ENCODE results near the gene PRSS53.
A peak's percentile ranks its signal among the peaks of the same experiment; 100 is the strongest.

The PRSS53 gene

DNA sequence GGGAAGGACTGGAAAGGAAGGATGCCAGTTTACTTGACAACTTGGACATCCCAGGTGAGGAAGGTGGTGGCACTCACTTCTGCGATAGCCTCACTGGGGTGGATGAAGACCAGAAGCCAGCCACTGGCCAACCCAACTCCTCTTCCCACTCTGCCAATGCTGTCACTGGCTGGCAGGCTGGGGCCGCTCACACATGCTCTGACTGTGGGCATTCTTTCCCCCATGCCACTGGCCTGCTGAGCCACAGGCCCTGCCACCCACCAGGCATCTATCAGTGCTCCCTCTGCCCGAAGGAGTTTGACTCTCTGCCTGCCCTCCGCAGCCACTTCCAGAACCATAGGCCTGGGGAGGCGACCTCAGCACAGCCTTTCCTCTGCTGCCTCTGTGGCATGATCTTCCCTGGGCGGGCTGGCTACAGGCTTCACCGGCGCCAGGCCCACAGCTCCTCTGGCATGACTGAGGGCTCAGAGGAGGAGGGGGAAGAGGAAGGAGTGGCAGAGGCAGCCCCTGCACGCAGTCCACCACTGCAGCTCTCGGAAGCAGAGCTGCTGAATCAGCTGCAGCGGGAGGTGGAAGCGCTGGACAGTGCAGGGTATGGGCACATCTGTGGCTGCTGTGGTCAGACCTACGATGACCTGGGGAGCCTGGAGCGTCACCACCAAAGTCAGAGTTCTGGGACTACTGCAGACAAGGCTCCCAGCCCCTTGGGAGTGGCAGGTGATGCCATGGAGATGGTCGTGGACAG, 10.0 kb downstream of the PRSS53 start:
- Histone ChIP-seq H3K27ac (no peak overlapping the region), H3K27me3 (replicated peaks) (no peaks in the 10 kb centered on the region), H3K4me3 (ENCODE audit: low read depth, low read length) (no peak overlapping the region), H3K36me3 (replicated peaks) (peaks cover 28% of the 10 kb centered on the region)
- in situ Hi-C loops (cut with HindIII; ENCODE audit: low pct_ligation_motif_present, low sequenced_read_pairs): no loop called here
- TF ChIP-seq, protein P1, sequence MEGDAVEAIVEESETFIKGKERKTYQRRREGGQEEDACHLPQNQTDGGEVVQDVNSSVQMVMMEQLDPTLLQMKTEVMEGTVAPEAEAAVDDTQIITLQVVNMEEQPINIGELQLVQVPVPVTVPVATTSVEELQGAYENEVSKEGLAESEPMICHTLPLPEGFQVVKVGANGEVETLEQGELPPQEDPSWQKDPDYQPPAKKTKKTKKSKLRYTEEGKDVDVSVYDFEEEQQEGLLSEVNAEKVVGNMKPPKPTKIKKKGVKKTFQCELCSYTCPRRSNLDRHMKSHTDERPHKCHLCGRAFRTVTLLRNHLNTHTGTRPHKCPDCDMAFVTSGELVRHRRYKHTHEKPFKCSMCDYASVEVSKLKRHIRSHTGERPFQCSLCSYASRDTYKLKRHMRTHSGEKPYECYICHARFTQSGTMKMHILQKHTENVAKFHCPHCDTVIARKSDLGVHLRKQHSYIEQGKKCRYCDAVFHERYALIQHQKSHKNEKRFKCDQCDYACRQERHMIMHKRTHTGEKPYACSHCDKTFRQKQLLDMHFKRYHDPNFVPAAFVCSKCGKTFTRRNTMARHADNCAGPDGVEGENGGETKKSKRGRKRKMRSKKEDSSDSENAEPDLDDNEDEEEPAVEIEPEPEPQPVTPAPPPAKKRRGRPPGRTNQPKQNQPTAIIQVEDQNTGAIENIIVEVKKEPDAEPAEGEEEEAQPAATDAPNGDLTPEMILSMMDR (IDR thresholded peaks at IDR 0.05; ENCODE audit: low read depth, low read length, missing control alignments): no peak
- no peak for DNase-seq

DNA sequence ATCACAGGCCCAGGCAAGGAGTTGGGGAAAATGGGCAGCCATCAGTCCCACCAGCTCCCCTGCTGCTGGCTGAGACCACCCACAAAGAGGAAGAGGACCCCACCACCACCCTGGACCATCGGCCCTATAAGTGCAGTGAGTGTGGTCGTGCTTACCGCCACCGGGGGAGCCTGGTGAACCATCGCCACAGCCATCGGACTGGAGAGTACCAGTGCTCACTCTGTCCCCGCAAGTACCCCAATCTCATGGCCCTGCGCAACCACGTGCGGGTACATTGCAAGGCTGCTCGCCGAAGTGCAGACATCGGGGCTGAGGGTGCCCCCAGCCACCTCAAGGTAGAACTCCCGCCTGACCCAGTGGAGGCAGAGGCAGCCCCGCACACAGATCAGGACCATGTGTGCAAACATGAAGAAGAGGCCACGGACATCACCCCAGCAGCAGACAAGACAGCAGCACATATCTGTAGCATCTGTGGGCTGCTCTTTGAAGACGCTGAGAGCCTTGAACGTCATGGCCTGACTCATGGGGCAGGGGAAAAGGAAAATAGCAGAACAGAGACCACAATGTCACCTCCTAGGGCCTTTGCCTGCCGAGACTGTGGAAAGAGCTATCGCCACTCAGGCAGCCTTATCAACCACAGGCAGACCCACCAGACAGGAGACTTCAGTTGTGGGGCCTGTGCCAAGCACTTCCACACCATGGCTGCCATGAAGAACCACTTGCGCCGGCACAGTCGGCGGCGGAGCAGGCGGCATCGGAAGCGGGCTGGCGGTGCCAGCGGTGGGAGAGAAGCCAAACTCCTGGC, 10.9 kb downstream of the PRSS53 start:
- in situ Hi-C loops (cut with HindIII; ENCODE audit: low pct_ligation_motif_present, low sequenced_read_pairs): no loop called here
- peaks cover 28% of the 10 kb centered on the region for H3K36me3 ChIP-seq (replicated peaks)
- no peak overlapping the region for H3K27ac ChIP-seq
- TF ChIP-seq, protein P1 (IDR thresholded peaks at IDR 0.05; ENCODE audit: low read depth, low read length, missing control alignments): peak; percentile 18
- H3K4me3 ChIP-seq (ENCODE audit: low read depth, low read length): no peak overlapping the region
- no peak for DNase-seq
- no peaks in the 10 kb centered on the region for H3K27me3 ChIP-seq (replicated peaks)

DNA sequence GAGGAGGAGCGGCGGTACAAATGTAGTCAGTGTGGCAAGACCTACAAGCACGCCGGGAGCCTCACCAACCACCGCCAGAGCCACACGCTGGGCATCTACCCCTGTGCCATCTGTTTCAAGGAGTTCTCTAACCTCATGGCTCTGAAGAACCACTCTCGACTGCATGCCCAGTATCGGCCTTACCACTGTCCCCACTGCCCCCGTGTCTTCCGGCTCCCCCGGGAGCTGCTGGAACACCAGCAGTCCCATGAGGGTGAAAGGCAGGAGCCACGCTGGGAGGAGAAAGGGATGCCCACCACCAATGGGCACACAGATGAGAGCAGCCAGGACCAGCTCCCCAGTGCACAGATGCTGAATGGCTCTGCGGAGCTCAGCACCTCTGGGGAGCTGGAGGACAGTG, 11.7 kb downstream of the PRSS53 start:
- no peak overlapping the region for H3K4me3 ChIP-seq (ENCODE audit: low read depth, low read length)
- peaks cover 28% of the 10 kb centered on the region for H3K36me3 ChIP-seq (replicated peaks)
- TF ChIP-seq, protein P1 (IDR thresholded peaks at IDR 0.05; ENCODE audit: low read depth, low read length, missing control alignments): no peak
- H3K27ac ChIP-seq: no peak overlapping the region
- in situ Hi-C loops (cut with HindIII; ENCODE audit: low pct_ligation_motif_present, low sequenced_read_pairs): no loop called here
- no peak for DNase-seq
- no peaks in the 10 kb centered on the region for H3K27me3 ChIP-seq (replicated peaks)

DNA sequence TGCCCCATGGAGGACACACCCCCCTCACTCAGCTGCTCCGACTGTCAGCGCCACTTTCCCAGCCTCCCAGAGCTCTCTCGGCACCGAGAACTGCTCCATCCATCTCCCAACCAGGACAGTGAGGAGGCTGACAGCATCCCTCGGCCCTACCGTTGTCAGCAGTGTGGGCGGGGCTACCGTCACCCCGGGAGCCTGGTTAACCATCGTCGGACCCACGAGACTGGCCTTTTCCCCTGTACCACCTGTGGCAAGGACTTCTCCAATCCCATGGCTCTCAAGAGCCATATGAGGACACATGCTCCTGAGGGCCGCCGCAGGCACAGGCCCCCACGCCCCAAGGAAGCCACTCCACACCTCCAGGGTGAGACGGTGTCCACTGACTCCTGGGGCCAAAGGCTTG, 12.4 kb downstream of the PRSS53 start:
- TF ChIP-seq, protein P1 (IDR thresholded peaks at IDR 0.05; ENCODE audit: low read depth, low read length, missing control alignments): no peak
- H3K27ac ChIP-seq: no peak overlapping the region
- H3K27me3 ChIP-seq (replicated peaks): no peaks in the 10 kb centered on the region
- in situ Hi-C loops (cut with HindIII; ENCODE audit: low pct_ligation_motif_present, low sequenced_read_pairs): no loop called here
- peaks cover 28% of the 10 kb centered on the region for H3K36me3 ChIP-seq (replicated peaks)
- no peak overlapping the region for H3K4me3 ChIP-seq (ENCODE audit: low read depth, low read length)
- DNase-seq: no peak

DNA sequence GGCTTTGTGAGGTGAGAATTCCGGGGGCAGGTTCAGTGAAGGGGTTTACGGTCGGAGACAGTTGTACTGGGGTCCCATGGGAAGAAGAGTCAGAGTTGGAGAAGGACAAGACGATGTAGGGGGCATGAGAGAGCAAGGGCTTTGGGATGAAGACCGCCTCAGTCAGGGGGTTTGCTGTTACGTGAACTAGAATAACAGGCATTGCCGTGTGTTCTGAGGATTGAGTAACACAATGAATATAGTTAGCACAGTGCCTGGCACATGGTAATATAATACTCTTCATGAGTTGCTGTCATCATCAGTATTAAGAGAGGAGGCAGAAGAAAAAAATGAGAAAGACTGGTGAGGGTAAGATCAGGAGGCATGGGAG, 13.9 kb downstream of the PRSS53 start:
- Histone ChIP-seq H3K36me3 (replicated peaks) (peaks cover 20% of the 10 kb centered on the region), H3K27me3 (replicated peaks) (no peaks in the 10 kb centered on the region), H3K4me3 (ENCODE audit: low read depth, low read length) (peak overlapping the region; percentile 98), H3K27ac (peak overlapping the region; percentile 93)
- TF ChIP-seq, protein P1 (IDR thresholded peaks at IDR 0.05; ENCODE audit: low read depth, low read length, missing control alignments): peak; percentile 15
- DNase-seq: no peak
- in situ Hi-C loops (cut with HindIII; ENCODE audit: low pct_ligation_motif_present, low sequenced_read_pairs): no loop called here
